ENCODE measurements around the gene GAA. TPM values are rescaled to one million over a fixed set of nuclear protein-coding genes. Genes with fewer than 3 reads are reported as not detected.
A peak's percentile ranks its signal among the peaks of the same experiment; 100 is the strongest.
"Not testable (repeated sequence)": the region's sequence is repeated elsewhere in the genome, so short reads cannot be mapped to it uniquely, and the experiment has no call there.

The GAA gene
- total RNA-seq, 1 experiment from 2014 or later = 74.8 TPM

DNA sequence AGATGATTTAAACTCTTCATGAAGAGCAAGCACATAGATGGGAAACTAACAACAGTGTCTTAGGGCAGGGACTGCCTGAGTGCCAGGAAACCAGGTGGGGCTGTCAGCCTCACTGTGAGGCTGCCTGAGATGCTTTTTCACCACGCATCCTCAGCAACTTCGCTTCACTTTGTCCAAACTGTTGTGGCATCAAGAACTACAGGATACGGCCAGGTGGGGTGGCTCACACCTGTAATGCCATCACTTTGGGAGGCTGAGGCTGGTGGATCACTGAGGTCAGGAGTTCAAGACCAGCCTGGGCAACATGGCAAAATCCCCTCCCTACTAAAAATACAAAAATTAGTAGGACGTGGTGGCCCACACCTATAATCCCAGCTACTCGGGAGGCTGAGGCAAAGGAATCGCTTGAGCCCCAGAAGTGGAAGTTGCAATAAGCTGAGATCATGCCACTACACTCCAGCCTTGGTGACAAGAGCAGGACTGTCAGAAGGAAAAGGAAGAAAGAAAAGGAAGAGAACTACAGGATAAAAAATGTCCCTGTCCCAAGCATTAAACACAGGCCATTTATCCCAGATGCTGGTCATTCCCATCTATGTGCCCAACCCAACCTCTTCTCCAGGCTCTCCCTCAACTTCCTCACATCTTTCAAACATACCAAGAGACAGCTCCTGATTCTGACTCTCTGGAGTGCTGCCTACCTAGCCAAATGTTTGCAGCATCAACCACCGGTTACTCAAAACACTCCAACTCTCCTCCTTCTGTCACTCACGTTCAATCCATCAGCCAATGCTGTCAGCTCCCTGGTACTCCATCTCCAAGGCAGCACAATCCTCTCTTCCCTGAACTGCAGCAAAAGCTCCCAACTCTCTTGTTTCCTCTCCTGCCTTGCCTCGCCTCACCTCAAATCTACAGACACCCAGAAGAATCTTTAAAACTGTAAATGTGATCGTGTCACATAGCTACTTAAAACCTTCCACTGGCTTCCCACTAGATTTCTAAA is 44.0 kb downstream of the GAA start:
- DNase-seq (ENCODE audit: low read depth) = peak; percentile 9

DNA sequence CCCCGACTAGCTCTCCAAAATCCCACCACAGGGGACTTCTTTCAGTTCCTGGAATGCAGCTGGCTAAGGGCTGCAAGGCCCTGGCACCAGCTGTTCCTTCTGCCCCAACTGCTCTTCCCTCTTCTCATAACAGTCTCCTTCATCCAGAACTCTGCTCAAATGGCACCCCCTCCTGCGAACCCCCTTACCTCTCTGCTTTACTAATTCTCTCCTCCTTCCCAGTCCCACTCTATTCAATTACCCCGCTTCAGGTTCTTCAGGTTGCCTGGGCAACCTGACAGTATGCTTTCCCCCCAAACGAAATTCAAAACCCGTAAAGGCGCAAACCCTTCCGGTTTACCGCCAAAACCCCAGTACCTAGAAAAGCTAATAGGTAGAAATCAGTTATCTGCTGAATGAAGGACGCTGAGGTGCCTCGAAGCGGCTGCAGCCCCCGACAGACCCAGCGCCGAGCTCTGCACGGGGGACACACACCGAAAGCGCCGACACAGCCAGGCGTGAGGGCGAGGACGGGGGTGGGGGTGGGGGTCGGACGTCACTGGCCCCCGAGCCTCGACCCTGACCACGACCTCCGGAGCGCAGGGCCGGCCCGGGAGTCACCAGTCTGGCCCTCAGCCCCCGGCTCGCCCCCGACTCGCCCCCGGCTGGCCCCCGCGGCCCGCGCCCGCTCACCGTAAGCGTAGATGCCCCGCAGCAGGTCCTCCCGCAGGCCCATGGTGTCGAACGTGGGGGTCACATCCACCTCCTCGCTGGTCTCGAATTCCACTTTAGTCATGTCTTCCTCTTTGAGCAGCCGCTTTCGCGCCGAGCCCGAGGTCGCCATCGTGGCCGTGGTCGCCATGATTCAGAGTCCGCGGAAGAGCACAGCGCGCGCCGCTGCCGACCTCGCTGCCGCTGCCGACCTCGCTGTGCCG is 45.0 kb downstream of the GAA start:
- peak; percentile 57 for DNase-seq (ENCODE audit: low read depth)

DNA sequence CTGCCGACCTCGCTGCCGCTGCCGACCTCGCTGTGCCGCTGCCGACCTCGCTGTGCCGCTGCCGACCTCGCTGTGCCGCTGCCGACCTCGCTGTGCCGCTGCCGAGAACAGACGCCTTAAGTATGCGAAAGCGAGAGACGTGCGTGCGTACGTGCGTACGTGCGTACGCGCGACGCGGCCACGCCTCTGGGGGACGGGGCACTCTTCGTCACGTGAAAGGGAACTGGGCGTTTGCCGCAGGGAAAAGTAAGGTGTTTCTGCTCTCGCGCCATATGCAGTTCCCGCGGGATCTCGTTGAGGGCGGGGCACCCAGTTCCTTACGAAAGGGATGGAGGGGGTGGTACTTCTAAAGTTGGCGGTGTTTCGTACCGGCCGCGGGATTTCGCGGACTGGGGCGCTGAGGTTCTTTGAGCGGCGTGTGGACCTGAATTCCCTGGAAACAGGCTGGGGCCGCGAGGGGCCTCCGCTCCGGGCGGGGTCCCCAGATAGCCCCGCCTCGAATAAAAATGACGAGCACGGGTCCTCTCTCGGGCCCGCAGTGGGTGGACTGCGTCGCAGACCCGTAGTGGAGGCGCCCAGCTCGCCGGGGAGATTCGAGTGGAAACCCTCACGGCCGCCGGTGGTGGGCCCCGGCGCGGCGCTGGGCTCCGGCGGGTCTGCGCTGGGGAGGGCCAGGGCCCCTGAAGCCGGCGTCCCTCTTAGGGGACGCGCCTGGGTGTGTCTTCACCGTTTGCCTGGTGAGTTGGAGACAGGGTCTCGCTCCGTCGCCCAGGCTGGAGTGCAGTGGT is 45.8 kb downstream of the GAA start, which contains the start of gene EIF4A3:
Gene EIF4A3, minus strand, starts transcription at position 94 of the 788 bp plus-strand sequence. CDS start 167 bp downstream, outside the sequence.
- DNase-seq (ENCODE audit: low read depth) = peak; percentile 98

DNA sequence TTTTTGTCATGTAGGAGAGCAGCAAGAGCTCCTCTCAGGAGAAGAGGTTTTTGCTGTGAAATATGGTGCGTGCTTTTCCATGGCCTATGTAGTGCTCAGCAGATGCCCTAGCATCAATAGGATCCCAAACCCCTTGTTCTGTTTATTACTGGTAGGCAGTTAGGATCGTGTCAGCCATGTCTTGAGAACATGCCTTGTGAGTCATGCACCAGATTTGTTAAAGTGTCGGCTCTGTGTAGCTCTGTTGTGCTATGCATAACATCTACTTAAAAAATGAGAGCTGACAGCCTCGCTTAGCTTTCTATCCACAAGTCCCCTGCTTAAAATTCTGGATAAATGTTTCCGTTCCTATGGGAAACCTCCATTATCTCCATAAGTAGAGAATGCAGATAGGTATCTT is 50.0 kb downstream of the GAA start:
- peak; percentile 67 for DNase-seq (ENCODE audit: low read depth)

DNA sequence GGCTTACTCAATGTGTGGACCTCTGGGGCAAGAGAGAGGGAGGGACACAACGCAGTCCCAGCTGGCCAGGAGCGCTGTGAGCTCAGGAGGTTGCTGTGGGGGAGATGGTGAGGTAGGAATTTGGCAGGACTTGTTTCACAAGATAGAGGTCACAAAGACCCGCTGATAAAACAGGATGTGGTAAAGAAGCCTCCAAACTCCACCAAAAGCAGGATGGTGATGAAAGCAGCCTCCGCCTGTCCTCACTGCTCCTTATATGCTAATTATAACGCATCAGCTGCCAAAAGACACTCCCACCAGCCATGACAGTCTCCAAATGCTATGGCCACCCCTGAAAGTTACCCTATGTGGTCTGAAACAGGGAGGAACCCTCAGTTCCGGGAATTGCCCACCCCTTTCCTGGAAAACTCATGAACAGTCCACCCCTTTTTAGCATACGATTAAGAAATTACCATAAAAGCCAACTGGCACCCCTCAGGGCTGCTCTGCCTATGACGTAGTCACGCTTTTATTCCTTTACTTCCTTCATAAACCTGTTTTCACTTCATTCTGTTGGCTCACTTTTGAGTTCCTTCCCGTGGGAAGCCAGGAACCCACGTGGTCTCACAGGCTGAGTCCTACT is 50.8 kb downstream of the GAA start:
- DNase-seq (ENCODE audit: low read depth) = peak; percentile 52

DNA sequence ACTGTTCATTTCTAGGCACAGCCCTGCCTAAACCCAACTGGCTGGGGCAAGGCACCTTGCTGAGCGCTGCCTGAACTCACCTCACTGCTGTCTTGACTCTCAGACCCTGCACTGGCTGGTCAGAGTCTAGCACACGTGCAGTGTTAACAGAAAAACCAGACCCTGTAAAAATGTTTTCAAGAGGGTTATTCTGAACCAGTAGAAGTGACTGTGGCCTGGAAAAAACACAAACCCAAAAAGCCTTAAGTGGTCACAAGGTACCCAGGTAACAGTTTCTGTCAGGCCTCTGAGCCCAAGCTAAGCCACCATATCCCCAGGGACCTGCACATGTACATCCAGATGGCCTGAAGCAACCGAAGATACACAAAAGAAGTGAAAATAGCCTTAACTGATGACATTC is 51.6 kb downstream of the GAA start:
- DNase-seq (ENCODE audit: low read depth) = no peak

DNA sequence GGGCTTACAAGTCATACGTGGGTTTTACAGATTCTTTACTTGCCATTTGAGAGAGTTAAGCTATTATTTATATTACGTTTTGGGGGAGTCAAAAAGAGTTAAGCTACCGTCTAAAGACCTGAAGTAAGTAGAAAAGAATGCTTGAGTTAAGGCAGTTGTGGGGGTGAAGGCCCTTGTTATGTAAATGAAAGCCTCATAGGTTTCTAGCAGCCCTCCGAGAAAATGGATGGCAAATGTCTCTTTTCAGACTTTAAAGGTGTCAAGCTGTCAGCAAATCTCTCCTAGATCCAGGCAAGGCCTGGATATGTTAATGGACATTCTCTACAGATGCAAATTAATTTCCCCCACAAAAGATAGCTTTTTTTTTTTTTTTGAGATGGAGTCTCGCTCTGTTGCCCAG is 52.8 kb downstream of the GAA start:
- DNase-seq (ENCODE audit: low read depth) = no peak

DNA sequence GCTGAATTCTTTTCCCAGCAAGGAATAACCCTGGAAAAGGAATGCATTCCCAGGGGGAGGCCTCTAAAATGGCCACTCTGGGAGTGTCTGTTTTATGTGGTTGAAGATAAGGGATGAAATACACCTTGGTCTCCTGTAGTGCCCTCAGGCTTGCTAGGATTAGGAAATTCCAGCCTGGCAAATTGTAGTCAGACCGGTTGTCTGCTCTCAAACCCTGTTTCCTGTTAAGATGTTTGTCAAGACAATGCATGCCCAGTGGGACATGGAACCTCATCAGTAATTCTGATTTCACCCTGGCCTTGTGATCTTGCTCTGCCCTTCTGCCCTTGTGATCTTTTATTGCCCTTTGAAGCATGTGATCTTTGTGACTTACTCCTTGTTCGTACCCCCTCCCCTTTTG is 54.2 kb downstream of the GAA start:
- not testable (repeated sequence) for DNase-seq (ENCODE audit: low read depth)

DNA sequence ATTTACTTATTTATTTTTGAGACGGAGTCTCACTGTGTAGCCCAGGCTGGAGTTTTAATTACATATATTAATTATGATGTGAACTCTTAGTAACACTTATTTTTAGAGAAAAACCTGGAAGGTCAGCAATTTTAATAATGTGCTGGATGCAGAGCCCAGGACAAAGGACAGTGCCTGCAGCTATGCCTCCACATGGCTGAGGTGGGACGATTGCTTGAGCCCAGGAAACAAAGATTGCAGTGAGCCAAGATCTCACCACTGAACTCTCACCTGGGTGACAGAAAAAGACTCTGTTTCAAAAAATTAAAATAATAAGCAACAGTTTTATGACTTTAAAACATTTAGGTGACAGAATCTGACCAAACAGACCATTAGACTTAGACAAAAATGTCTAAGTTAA is 57.5 kb downstream of the GAA start:
- DNase-seq (ENCODE audit: low read depth) = no peak

DNA sequence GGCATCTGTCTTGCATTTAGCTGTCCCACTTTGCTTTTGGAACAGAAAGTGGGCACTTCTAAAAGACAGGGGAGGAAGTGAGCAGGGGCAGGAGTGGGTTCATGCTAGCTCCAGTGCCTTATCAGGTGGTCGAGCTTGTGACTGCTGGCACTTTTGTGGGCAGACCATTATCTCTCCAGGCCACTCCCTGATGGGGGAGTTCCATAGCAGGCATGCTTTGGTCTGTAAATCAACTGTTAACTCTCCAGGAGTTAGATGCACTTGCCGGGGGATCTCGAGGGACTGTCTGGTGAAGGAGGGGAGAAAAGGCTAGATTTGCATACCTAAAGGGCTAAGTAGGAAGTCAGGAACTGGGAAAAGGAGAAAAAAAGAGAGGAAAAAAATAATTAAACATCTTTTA is 59.2 kb downstream of the GAA start:
- DNase-seq (ENCODE audit: low read depth) = no peak

DNA sequence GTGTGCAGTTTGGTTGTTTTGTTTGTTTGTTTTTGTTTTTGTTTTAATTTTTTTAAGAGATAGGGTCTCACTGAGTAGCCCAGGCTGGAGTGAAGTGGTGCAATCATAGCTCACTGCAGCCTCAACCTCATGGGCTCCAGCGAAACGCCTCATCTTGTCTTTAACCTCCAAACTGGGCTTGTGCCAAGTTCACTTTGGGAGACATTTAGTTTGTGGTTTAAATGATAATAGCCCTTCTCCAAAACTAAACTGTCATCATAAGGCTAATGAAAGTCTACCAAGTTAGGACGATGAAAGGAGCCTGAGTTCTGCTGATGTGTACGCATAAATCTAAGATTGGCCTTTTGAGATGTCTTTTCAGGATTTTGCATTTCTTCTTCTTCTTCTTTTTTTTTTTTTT is 62.0 kb downstream of the GAA start:
- DNase-seq (ENCODE audit: low read depth) = no peak

DNA sequence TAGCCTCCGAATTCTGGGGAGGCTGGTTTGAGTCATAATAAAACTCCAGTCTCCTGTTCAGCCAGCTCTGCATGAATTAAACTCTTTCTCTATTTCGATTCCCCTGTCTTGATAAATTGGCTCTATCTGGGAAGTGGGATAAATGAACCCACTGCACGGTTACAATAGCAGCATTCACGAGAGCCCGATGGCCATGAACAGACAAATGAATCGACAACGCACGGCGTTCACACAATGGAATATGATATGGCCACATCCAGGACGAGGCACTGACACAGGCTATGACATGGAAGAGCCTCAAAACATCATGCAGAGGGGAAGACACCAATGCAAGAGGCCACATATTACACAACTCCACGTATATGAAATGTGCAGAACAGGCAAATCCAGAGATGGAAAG is 62.8 kb downstream of the GAA start:
- DNase-seq (ENCODE audit: low read depth) = no peak

DNA sequence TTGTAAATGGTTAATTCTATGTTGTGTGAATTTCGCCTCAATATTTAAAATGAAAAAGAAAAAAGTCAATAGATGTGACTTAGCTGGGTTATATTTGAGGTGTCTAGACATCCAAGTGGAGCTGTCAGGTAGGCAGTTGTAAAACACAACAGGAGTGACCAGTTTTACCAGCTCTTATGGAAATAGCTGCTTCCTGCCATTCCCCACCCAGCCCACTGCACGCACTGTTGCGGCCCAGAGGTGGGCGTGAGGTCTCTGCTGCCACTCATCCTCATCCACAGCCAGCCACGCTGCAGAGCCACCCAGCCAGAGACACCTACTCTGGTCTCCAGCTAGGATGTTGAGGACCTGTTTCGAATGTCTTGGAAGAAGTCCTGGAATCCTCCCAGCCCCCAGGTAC is 65.1 kb downstream of the GAA start:
- DNase-seq (ENCODE audit: low read depth) = no peak

DNA sequence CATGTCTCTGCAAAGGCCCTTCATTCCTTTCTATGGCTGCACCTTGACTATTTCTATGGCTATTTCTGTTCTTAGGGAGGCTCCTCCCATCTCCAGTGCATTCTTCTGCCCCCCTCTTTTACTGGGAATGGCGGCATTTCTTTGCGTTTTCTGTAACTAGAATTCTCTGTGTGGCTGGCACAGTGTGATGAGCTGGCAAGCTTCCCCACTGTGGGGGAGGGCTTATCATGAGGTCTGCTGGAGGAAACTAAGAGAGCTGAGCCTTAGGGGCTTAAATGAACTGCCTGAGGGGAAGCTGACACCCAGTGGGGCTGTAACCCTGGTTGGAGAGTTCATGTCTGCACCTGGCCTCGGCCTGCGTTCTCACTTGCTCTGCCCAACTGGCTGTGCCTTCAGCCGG is 67.0 kb downstream of the GAA start:
- no peak for DNase-seq (ENCODE audit: low read depth)

DNA sequence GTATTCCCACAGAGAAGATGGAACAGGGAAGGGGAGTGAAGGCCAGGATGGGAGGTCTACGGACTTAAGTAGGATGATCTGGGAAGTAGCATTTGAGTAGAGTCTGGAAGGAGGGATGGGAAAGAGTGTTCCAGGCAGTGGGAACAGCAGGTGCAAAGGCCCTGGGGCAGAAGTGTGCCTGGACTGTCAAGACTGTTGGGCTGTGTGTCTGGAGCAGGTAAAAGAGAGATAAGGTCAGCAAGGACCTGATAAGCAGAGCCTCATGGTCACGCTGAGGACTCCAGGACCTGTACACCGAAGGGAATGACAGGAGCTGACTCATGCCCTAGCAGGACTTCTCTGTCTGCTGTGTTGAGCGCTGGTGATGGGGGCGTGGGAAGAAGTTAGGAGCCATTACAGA is 67.7 kb downstream of the GAA start:
- no peak for DNase-seq (ENCODE audit: low read depth)

Other genes with a start within 250 kb of the GAA start
- 47.5 and 53.6 TPM in 2 replicates for gene TBC1D16, start 65.7 kb upstream of the GAA start, total RNA-seq (2014; rRNA removed)
- 4.5 and 5.7 TPM in 2 replicates for gene CCDC40, start 64.9 kb upstream of the GAA start, total RNA-seq (2014; rRNA removed)
- 113 and 123 TPM in 2 replicates for gene EIF4A3, start 45.5 kb downstream of the GAA start, total RNA-seq (2014; rRNA removed)
- gene CARD14, start 68.4 kb downstream of the GAA start, total RNA-seq (2014; rRNA removed) = 0.71 TPM in 1 of 2 replicates, not detected in the other
- 20.4 and 25.0 TPM in 2 replicates for gene SGSH, start 118.8 kb downstream of the GAA start, total RNA-seq (2014; rRNA removed)
- gene SLC26A11, start 118.8 kb downstream of the GAA start, total RNA-seq (2014; rRNA removed) = 9.6 and 9.8 TPM in 2 replicates
- gene RNF213, start 159.3 kb downstream of the GAA start, total RNA-seq (2014; rRNA removed) = 53.7 and 64.9 TPM in 2 replicates